B cell (primary cell): ENCODE data around the gene GNAT3. TPM values are rescaled to one million over a fixed set of nuclear protein-coding genes. Genes with fewer than 3 reads are reported as not detected.

Source experiments
- ATAC-seq: fragments of 200-7000 bp; cut with Tn5 transposase; one replicate; pipeline ENCODE4 v1.10.0; 2021; ENCODE audit warnings: low read depth, mild to moderate bottlenecking, moderate number of reproducible peaks, moderate library complexity
- CTCF ChIA-PET: fragments of 350-600 bp; sonication (Branson Sonifier 250); formaldehyde crosslinking; loops from one replicate; lab custom pipeline; 2021; ENCODE audit warnings: antibody characterized with exemption, inconsistent platforms; lab: Charles Lee
- POLR2A ChIA-PET: fragments of 350-600 bp; sonication (Branson Sonifier 250); formaldehyde crosslinking; loops from one replicate; lab custom pipeline; 2021; ENCODE audit warnings: antibody characterized with exemption; lab: Charles Lee
- DNase-seq: peaks from one replicate; pipeline ENCODE4 v3.0.0; 2013
- H2AFZ ChIP-seq: 2 replicates; pipeline ENCODE4 v1.6.1; 2012; ENCODE audit warnings: mild to moderate bottlenecking, low read depth, low read length; ENCODE audit not compliant: insufficient read depth, poor library complexity, severe bottlenecking
- H3K27ac ChIP-seq, 2 donors: 1 replicate in 1 of 2; 2 replicates in 1 of 2; pipeline ENCODE4 v1.5.1; 2012 to 2013; ENCODE audit warnings: low read length in 2 of 2, mild to moderate bottlenecking in 2 of 2, moderate library complexity in 1 of 2
- H3K27me3 ChIP-seq, 4 experiments: fragments of 200-600 bp in 1 of 4; sonication (generic) in 1 of 4; replicated peaks in 1 of 4; 1 replicate in 2 of 4; 2 replicates in 2 of 4; pipeline versions ENCODE4 v1.6.1 to v1.7.0; 2013 to 2016; ENCODE audit warnings: low read length in 3 of 4, mild to moderate bottlenecking in 2 of 4, mixed read lengths in 1 of 4, moderate library complexity in 1 of 4; ENCODE audit not compliant: insufficient read depth in 4 of 4, control insufficient read depth in 3 of 4; ENCODE audit errors: control extremely low read depth in 1 of 4
- H3K36me3 ChIP-seq, 2 experiments: replicated peaks in 1 of 2; 1 replicate in 1 of 2; 2 replicates in 1 of 2; pipeline versions ENCODE4 v1.6.1 to v1.7.1; 2013; ENCODE audit warnings: low read length in 1 of 2; ENCODE audit not compliant: insufficient read depth in 2 of 2, control insufficient read depth in 1 of 2; ENCODE audit errors: control extremely low read depth in 1 of 2, extremely low read depth in 1 of 2
- H3K4me1 ChIP-seq, 2 donors: fragments of 200-600 bp in 1 of 2; sonication (generic) in 1 of 2; 1 replicate in 1 of 2; 2 replicates in 1 of 2; pipeline versions ENCODE4 v1.5.1 to v1.6.1; 2013 to 2017; ENCODE audit warnings: low read length in 2 of 2; ENCODE audit not compliant: control insufficient read depth in 2 of 2, insufficient read depth in 2 of 2
- H3K4me2 ChIP-seq: replicated peaks from 2 replicates; pipeline ENCODE3; 2012; ENCODE audit warnings: mild to moderate bottlenecking, low read depth, low read length; ENCODE audit not compliant: poor library complexity, severe bottlenecking
- H3K4me3 ChIP-seq, 5 experiments: fragments of 200-600 bp in 1 of 5; sonication (generic) in 1 of 5; 1 replicate in 3 of 5; 2 replicates in 2 of 5; pipeline versions ENCODE4 v1.5.1 to v1.7.0; 2011 to 2016; ENCODE audit warnings: low read length in 4 of 5, mild to moderate bottlenecking in 4 of 5, low read depth in 2 of 5, control low read depth in 1 of 5, moderate library complexity in 1 of 5; ENCODE audit not compliant: insufficient read depth in 1 of 5; ENCODE audit errors: control extremely low read depth in 1 of 5, extremely low read depth in 1 of 5
- H3K79me2 ChIP-seq: fragments of 200-600 bp; sonication (generic); one replicate; pipeline ENCODE4 v1.6.0; 2016; ENCODE audit warnings: low read length; ENCODE audit not compliant: control insufficient read depth, insufficient read depth
- H3K9ac ChIP-seq: fragments of 200-600 bp; sonication (generic); 2 replicates; pipeline ENCODE4 v1.6.1; 2017; ENCODE audit warnings: mild to moderate bottlenecking, low read length, moderate library complexity
- H3K9me3 ChIP-seq, 3 donors: one replicate each; pipeline versions ENCODE4 v1.6.1 to v1.7.1; 2013; ENCODE audit warnings: low read length in 2 of 3; ENCODE audit not compliant: control insufficient read depth in 2 of 3, insufficient read depth in 1 of 3; ENCODE audit errors: control extremely low read depth in 1 of 3
- H4K20me1 ChIP-seq: 2 replicates; pipeline ENCODE4 v1.6.0; 2012; ENCODE audit warnings: mild to moderate bottlenecking, low read length; ENCODE audit not compliant: insufficient read depth, control insufficient read depth, poor library complexity, severe bottlenecking
- H3K27ac Mint-ChIP-seq: one replicate; pipeline ENCODE4 v1.8.0; 2021; ENCODE audit warnings: mixed read lengths
- H3K27me3 Mint-ChIP-seq: one replicate; pipeline ENCODE4 v1.8.0; 2021; ENCODE audit warnings: mixed read lengths
- H3K4me1 Mint-ChIP-seq: one replicate; pipeline ENCODE4 v1.8.0; 2021; ENCODE audit warnings: mixed read lengths
- H3K4me3 Mint-ChIP-seq: one replicate; pipeline ENCODE4 v1.8.0; 2021; ENCODE audit warnings: mixed read lengths
- H3K9me3 Mint-ChIP-seq: one replicate; pipeline ENCODE4 v1.8.0; 2022; ENCODE audit warnings: mixed read lengths; ENCODE audit not compliant: insufficient read depth
- CTCF ChIP-seq: fragments of 200-600 bp; IDR thresholded peaks from one replicate; pipeline ENCODE4 v1.8.0; 2022; ENCODE audit warnings: antibody characterized with exemption, mild to moderate bottlenecking
- EZH2 ChIP-seq: IDR thresholded peaks from 2 replicates; pipeline ENCODE4 v1.6.1; 2012; ENCODE audit warnings: borderline replicate concordance, low read depth, mild to moderate bottlenecking, moderate library complexity, low read length; ENCODE audit not compliant: insufficient read depth, poor library complexity, severe bottlenecking
- WGBS: methylation state at CpG from one replicate; pipeline ENCODE4 v1.1.5; 2013; ENCODE audit warnings: missing lambda C conversion rate; ENCODE audit not compliant: insufficient coverage; 5-methylcytosine and 5-hydroxymethylcytosine counted together
- intact Hi-C: fragments of 100-400 bp; cut with micrococcal nuclease; formaldehyde crosslinking; loops from one replicate; pipeline ENCODE4 v1.10.0; 2022
- polyA plus RNA-seq: library from polyadenylated mRNA; depleted of rRNA; stranded (reverse); fragments of >200 nt; gene quantifications from 2 replicates; pipeline ENCODE4 v1.2.3, GENCODE V29; 2012
- total RNA-seq, 2 donors: library from RNA; stranded (reverse); fragments of 120-200 nt in 1 of 2; gene quantifications; 1 replicate in 1 of 2; 2 replicates in 1 of 2; pipeline versions ENCODE4 v1.2.3 to v1.2.4, GENCODE V29; 2013 to 2022

The GNAT3 gene
- total and polyA plus RNA-seq, 2 donors (not counting 1 experiment from before 2014, with no cell fraction given) = not detected

- POLR2A ChIA-PET = no interaction called here
- Histone ChIP-seq H3K36me3 (no peaks in the 10 kb centered on the region), H2AFZ (no peak overlapping the region), H3K9ac (no peak overlapping the region), H3K4me3 (no peak overlapping the region), H3K27me3 (no peaks in the 10 kb centered on the region), H4K20me1 (no peaks in the 10 kb centered on the region), H3K79me2 (no peaks in the 10 kb centered on the region), H3K4me2 (no peak overlapping the region), H3K4me1 (no peaks in the 10 kb centered on the region), H3K9me3 (peaks cover 0 to 7% (median 0%) of the 10 kb centered on the region in 3 donors), H3K27ac (no peak overlapping the region)
- TF ChIP-seq EZH2 (no peak), CTCF (no peak)
- Mint-ChIP-seq H3K27me3 (no peaks in the 10 kb centered on the region), H3K9me3 (no peaks in the 10 kb centered on the region), H3K4me1 (no peaks in the 10 kb centered on the region), H3K27ac (no peak overlapping the region), H3K4me3 (no peak overlapping the region)
- no peak for DNase-seq
- no peak for ATAC-seq
- CTCF ChIA-PET = no interaction called here
- intact Hi-C loops = no loop called here
- no CpG with 5 or more reads among the region's 2 CpGs for WGBS
These were observed 24.6 kb upstream of the GNAT3 start for GRCh38 chr7:80536426-80536825.

- Histone ChIP-seq H3K36me3 (no peaks in the 10 kb centered on the region), H3K27me3 (no peaks in the 10 kb centered on the region), H3K4me2 (no peak overlapping the region), H3K4me1 (no peaks in the 10 kb centered on the region), H3K27ac (no peak overlapping the region), H2AFZ (no peak overlapping the region), H3K9me3 (peaks cover 0 to 11% (median 0%) of the 10 kb centered on the region in 3 donors), H3K9ac (no peak overlapping the region), H4K20me1 (no peaks in the 10 kb centered on the region), H3K4me3 (no peak overlapping the region), H3K79me2 (no peaks in the 10 kb centered on the region)
- WGBS = no CpG with 5 or more reads among the region's 1 CpG
- no peak for DNase-seq
- Mint-ChIP-seq H3K4me1 (no peaks in the 10 kb centered on the region), H3K9me3 (no peaks in the 10 kb centered on the region), H3K27ac (no peak overlapping the region), H3K4me3 (no peak overlapping the region), H3K27me3 (no peaks in the 10 kb centered on the region)
- TF ChIP-seq CTCF (no peak), EZH2 (no peak)
- CTCF ChIA-PET = interaction anchor here (0.6 kb wide), 1 partner anchor 394 kb away, joined by 4 read pairs; no protein-coding TSS in a partner anchor
- POLR2A ChIA-PET = no interaction called here
- ATAC-seq = no peak
- intact Hi-C loops = no loop called here
These were observed 21.4 kb upstream of the GNAT3 start for GRCh38 chr7:80533287-80533686.
